GM21423 (cell line): ENCODE data around the gene HNF1A.

Experiments
- ATAC-seq: cut with Tn5 transposase; IDR thresholded peaks from one replicate; pipeline ENCODE4 v1.9.1; 2021; ENCODE audit warnings: mild to moderate bottlenecking, moderate library complexity; ENCODE audit not compliant: unreplicated experiment

The HNF1A gene

DNA sequence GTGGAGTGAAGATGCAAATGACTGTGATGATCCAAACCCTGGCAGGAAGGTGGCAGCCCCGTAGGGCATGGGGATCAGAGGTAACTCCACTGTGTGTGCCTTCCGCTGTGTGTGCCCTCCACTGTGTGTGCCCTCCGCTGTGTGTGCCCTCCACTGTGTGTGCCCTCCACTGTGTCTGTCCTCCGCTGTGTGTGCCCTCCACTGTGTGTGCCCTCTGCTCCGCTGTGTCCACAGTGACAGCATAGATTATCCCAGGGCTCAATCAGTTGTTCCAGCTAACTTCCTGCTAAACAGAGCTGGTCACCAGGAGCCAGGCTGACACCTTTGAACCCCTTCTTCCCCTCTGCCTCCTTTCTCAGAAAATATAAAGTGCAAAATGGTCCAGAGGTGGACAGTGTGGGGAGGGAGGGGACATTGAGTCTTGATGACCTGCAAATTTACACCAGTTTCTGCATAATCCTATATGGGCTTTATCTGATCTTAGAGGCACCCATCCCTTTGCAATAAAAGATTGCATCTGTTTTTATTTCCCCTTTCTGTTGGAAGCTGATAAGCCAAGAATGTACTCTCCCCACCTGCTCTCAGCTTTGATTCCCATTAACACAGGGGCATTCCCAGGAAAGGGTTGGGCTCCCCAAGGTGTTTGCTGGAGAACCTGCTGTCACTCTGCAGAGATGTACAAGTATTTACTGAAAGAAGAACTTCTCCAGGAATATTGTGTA, 21.6 kb upstream of the HNF1A start:
- ATAC-seq: no peak

DNA sequence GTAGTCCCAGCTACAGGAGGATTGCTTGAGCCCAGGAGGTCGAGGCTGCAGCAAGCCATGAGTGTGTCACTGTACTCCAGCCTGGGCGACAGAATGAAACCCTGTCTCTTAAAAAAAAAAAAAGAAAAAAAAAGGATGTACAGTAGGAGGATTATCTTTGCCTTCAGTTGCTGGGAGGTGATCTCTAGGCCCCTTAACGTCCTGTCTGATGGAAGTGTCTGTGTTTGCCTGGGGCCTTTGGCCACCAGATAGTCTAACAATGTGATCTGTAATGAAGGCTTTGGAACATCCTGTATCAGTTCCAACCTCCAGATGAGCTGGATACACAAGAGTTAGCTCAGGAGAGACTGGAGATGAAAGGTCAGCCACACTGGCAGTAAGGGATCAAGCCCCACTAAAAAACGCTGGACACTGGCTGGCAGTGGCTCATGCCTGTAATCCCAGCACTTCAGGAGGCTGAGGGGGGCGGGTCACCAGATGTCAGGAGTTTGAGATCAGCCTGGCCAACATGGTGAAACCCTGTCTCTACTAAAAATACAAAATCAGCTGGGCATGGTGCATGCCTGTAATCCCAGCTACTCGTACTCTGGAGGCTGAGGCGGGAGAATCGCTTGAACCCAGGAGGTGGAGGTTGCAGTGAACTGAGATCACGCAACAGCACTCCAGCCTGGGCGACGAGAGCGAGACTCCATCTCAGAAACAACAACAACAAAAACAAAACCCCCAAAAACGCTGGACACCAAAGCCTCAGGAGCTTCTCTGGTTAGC, 19.0 kb upstream of the HNF1A start:
- no peak for ATAC-seq

DNA sequence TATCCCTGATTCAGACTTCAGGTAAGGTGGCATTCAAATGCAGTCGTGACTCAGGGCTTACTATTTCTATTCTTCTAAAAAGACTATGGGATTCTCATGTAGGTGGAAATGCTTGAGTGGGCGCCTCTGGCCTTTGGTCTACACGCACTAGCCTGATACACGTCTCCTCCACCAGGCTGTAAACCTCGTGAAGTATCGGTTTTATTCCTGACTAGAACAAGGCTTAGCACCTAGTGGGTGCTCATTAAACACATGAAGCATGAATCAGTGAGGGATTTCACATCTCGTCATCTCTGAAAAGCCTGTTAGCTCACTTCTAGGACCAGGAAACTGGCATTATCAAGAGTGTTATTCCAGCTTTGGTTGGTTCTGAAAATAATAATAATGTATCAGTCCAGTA, 17.7 kb upstream of the HNF1A start:
- no peak for ATAC-seq

DNA sequence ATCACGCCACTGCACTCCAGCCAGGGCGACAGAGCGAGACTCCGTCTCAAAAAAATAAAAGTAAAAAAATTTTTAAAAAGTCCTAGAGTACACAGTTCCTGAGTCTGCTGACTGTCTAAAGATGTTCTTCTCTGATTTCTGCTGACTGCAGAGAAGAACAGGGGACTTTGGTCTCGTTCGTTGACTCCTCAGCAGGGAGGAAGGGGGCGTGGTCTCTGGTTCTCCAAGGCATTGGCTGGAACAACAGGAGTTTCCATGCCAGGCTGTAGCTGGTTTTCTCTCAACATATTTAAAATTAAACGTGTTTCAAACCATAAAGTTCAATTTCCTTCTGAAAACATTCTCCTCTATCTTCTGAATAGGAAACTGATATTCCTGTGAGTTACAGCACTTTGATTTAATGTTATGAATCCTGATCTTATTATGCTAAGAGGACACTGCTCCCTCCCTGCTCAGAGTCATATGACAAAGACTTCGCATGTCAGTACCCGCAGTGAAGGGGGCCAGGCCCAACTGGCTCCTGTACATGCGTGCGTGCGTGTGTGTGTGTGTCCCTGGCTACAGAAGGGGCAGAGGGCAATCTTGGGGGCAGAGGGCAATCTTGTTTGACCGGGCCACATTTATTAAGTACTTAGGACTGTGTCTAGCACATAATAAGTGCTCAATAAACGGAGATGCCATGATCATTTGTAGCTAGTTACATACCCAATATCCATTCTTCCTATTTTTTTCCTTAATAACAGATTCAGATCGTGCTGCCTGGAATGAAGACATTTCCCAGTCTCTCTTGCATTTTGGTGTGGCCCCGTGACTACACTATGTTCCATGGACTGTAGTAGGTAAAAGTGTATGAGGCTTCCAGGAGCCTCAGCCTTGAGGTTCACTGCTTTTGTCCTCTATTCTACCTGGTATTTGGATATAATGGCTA, 16.5 kb upstream of the HNF1A start:
- no peak for ATAC-seq

DNA sequence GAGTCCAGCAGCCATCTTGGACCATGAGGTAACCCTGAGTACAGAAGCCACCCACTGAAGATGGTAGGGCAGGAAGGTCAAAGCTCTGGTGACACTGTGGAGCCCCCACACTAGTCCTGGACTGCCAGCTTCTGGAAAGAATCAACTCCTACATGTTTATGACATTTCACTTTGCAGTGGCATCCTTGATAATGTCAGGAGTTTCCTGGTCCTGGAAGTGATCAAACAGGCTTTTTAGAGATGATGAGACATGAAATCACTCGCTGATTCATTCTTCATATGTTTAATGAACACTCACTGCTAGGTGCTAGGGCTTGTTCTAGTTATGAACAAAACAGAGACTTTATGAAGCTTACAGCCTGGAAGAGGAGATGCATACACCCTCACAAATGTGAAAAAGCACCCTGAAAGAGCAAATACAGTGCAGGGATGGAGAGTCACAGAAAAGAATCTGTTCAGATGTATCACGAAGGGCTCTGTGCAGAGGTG, 15.8 kb upstream of the HNF1A start:
- ATAC-seq: no peak

DNA sequence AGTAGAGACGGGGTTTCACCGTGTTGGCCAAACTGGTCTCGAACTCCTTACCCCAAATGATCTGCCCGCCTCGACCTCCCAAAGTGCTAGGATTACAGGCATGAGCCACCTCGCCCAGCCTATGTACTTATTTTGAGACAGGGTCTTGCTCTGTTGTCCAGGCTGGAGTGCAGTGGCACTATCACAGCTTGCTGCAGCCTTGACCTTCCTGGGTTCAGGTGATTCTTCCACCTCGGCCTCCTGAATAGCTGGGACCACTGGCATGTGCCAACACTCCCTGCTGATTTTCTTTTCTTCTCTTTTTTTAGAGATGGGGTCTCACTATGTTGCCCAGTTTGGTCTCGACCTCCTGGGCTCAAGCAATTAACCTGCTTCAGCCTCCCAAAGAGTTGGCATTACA, 14.0 kb upstream of the HNF1A start:
- no peak for ATAC-seq

DNA sequence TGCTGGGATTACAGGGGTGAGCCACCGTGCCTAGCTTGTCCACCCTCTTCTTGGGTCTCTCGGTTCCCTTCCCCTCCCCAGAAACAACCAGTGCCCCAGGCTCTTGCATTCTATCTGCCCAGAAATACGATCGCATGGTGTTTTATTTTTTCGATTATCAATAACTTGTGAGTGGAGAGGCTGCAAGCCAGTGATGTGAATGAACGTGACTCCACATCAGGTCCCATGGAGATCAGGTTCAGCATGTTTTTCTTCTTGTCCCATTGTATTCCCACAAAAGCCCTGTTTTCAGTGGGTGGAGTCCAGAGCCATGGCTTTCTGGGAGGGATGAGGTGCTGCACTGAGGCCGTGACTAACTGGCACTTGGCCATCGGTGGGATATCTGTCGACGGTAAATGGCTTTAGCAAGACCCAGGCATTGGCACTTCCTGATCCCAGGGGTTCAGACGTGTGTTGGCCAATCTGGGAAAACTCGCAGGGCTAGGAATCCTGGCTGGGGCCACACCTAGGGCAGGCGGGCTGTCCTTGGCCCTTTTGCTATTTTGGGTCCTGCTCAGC, 12.7 kb upstream of the HNF1A start:
- no peak for ATAC-seq

DNA sequence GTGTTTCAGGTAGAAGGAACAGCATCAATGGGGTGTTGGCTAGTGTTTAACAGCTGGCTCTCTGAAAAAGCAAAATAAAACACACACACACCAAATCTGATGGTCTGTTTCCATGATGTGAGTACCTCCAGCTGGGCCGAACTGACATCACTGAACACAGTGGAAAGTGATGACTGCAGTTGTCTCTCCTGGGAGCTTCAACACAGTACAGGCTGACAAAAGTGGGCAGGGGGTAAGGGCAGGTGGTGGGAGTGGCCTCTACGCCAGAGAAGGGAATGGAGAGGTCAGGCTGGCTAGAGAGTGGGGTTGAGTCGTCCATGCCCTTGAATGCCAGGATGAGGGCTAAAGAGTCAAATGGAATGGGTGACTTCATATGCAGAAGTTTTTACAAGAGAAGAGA, 8.0 kb upstream of the HNF1A start:
- no peak for ATAC-seq

DNA sequence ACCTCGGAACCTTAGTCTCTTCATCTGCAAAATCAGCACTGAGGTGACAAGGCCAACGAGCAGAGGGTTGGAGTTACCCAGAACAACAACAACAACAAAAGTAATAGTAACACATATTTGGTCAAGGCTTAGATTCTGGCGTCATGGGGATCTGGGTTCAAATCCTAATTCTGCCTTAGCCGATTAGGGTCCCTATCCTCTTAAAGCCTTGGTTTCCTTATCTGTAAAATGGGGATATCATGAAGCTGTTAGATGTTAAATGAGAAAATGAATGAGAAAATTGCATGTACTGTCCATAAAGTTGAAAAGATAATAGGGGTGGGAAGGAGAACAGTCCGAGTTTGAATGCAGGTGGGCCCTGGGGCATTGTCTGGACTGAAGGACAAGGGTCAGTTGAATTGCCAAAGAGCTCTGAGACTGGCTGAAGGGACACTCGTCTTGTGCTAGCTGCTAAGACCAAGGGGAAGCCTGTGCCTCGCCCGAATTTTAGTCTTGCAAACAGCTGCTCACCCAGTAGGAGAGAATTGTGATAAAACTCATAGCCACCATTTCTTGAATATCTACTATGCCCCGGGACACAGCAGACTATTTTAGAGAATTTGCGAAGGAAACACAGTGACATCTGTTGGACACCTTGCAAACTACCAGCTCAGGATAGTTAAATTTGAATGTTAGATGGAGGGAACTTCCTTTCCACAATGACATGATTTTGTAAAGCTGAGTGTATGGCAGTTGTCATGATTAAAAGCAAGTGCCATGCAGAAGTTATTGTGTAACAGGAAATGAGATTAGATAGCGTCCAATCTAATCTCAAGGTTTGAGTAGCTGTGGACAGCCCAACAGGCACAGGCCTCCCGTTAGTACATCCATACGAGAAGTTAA, 6.8 kb upstream of the HNF1A start:
- no peak for ATAC-seq

DNA sequence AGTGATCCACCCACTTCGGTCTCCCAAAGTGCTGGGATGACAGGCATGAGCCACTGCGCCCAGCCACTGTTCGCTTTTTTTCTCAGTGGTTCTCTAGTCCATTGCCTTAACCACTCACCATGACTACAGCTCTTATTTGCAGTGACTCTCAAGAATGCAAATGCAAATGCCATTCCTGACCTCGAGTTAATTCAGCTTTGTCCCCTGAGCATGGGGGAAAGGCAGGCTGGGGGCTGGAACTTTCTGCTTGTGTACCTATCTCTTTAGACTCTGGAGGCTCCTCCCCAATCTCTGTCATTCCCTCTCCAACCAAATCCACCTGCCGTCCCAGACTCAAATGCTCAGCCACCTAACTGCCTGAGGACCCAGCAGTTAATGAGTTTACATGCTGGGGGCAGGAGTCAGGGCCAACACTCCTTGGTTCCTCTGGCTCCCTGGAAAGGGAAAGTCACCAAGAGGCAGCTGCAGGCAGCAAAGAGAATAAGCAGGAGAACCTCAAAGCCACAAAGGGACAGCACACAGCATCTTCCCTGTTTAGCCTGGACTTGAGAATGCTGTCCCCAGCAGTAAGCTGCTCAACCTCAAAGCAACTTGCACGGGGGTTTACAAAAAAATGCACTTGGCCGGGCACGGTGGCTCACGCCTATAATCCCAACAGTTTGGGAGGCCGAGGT, 5.3 kb upstream of the HNF1A start:
- no peak for ATAC-seq

DNA sequence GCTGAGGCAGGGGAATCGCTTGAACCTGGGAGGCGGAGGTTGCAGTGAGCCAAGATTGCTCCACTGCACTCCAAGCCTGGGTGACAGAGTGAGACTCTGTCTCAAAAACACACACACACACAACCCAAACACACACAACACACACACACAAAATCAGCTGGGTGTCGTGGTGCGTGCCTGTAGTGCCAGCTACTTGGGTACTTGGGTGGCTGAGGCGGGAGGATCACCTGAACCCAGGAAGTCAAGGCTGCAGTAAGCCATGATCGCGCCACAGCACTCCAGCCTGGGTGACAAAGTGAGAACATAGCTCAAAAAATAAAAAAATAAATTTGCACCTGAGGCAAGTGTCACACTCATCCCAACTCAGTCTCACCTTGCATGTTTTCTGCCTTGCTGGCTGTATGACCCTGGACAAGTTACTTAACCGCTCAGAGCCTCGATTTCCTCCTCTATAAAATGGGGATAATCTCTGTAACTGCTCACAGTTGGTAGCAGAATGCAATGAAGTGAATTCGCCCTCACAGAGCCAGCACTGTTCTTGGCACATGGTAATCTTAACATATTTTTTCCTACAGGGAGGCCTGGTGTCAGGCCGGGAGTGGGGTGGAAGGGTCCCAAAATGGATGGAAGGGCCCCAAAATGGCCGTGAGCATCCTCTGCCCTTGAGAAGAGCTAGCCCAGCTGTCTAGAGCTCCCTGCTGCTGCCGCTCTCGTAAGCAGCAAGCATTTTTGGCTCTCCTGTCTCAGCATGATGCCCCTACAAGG, 630 bp upstream of the HNF1A start:
- ATAC-seq: no peak

DNA sequence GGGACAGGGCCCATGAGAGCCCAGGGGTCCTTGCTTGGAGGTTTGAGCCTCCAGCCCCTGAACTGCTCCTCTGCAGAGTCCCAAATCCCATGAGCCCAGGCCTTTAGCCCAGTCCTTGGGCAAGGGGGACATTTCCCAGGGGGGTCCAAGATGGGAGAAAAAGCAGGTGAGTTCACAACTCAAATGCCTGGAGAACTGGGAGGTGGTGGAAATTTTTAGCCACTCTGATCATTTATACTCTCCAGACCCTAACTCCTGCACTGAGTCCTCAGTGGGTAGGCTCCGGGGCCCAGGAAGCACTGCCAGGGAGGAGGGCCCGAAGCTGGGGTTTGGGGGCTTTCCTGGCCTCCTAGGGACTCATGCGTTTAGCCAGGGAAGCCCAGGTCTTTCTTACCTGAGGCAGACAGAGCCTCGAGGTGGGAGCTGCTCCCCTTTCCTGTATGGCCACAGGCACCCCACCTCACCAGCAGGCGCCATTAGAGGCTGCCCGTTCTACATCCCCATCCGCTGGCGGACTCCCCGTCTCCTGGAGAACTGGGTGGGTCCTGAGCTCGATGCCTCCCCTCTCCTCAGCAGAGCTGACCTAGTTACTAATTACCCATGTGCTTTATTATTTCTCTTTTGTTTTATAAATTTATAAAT, 998 bp downstream of the HNF1A start:
- no peak for ATAC-seq

DNA sequence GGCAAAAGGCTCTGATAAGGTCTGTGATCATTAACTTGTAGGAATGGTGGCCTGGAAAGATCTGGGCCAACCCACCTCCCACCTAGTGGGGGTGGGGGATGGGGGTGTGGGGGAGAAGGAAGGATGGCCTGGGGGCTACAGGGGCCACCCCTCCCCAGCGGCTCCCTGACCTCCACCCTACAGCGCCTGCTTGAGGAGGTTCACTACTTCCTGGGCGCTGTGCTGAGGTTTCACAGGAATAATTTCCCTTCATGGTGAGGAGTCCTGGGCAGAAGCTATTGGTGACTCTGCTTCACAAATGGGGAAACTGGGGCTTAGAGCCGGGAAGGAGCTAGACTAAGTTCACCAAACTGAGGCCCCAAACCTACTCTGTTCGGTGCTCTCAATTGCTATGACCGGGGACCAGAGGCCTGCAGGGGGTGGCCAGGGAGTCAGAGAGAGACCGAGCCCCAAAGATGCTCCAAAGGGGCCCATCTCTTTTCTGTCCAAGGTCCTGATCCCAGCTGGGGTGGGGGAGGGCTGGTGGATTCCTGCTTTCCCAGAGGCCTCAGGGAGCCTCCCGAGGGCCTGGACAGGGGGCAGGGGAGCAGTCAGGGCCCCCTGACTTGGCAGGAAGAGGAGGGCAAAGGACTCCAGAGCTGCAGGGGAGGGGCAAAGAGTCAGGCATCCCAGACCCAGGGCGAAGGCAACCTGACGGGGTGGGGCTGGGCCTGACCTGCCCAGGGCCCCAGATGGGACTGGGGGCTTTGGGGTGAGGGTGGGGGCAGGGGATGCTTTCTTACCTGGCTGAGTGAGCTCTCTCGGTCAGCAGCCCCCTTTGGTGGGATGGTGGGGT, 1.7 kb downstream of the HNF1A start:
- ATAC-seq: no peak

DNA sequence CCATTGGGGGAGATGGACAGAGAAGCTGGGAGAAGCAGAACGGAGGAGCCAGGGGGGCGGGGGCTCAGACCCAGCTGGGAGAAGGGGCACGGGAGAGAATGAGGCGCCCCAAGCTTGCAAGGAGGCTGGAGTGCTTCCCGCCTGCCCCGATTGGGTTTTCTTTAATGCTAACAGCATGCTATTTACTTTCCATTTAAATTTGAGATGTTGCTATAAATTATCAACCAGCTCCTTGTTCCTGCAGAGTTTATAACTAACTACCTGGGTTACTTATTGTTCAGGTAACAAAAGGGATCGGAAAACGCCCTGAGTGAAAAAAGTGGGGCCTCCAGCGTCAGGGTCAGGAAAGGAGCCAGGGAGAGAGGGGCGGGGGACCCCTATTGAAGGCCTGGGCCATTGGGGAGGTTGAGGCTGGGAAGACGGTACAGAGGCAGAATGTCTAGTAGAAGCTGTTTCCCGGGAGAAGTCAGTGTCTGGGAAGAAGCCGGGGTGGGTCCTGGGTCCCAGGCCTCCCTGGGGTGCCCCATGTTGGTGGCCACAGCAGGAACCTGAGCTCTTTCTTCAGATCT, 2.5 kb downstream of the HNF1A start:
- no peak for ATAC-seq

DNA sequence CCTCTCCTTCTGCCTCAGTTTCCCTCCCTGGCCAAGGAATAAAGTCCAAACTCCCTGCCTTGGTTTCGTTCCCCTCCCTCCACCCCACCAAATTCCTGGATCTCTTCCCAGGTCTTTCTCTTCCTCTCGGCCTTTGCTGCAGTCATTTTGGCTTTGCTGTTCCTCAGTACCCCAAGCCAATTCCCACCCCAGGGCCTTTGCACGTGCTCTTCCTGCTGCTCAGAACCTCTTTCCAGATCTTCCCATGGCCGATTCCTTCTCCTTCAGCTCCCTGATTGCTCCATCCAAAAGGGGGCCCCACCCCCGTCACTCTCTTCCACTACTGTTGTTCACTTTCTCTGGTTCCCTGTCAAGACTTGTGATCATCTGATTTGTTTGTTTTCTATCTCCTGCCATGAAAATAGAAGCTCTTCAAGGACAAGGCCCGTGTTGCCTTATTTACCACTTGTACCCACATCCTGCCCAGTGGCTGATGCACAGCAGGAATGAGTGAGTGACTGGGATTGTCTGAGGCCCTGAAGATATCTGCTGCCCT, 3.1 kb downstream of the HNF1A start:
- no peak for ATAC-seq

DNA sequence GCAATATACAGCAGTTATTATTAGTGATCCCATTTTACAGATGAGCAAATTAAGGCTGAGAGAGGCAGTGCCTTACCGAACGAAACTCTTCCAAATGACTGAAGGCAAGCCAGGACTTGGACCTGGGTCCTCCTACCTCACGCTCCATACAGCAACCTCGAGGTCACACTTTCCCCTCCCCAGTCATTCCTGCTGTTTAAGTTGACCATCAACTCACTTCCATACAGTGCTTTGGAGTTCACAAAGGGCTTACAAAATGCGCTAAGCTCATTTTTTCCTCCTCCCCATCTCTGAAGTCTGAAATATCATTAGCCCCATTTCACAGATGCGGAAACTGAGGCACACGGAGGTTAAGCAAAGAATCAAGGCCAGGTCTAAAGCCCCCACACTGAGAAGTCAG, 4.3 kb downstream of the HNF1A start:
- no peak for ATAC-seq

DNA sequence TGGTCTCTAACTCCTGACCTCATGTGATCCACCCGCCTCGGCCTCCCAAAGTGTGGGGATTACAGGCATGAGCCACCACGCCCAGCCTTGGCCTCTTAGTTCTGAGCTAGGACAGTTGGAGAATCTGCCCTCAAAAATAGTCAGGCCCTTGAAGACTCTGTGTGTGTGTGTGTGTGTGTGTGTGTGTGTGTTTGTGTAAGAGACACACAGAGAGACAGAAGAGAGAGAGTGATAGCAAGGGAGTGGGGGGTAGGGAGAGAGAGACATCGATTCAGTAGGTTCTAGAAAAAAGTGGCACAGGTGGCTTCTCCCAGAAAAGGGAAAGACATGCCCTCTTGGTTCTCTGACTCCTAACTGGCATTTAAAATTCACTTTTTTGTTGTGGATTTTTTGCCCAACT, 5.4 kb downstream of the HNF1A start:
- no peak for ATAC-seq
